Measurements from ENCODE around the gene CDCA3.

DNA sequence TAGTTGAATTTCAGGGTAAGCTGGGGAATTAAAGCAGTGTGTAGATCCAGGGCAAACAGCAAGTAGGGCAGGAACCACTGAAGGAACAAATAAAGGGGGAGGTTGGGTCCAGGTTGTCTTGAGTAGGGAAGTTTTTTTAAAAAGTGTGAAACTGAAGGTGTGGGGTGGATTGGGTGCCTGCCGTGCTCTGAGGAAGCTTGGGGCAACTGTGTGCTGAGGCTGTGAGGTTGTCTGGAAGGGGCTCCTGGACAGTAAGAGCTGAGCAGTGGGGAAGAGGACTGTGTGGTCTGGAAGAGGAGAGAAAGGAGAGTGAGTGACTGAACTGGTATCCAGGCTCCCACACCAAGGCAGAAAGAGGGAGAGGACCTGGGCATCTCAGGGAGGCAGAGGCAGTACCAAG lies 40.3 kb downstream of the CDCA3 start:
- no peak for TF ChIP-seq POLR2AphosphoS5 (IDR thresholded peaks at IDR 0.05; ENCODE audit: low read depth, low read length)
- TF ChIP-seq POLR2A (IDR thresholded peaks at IDR 0.05; ENCODE audit: low read depth, low read length), result no peak

Data from GM12892 (cell line).